Measurements from ENCODE around the gene PDLIM4.

DNA sequence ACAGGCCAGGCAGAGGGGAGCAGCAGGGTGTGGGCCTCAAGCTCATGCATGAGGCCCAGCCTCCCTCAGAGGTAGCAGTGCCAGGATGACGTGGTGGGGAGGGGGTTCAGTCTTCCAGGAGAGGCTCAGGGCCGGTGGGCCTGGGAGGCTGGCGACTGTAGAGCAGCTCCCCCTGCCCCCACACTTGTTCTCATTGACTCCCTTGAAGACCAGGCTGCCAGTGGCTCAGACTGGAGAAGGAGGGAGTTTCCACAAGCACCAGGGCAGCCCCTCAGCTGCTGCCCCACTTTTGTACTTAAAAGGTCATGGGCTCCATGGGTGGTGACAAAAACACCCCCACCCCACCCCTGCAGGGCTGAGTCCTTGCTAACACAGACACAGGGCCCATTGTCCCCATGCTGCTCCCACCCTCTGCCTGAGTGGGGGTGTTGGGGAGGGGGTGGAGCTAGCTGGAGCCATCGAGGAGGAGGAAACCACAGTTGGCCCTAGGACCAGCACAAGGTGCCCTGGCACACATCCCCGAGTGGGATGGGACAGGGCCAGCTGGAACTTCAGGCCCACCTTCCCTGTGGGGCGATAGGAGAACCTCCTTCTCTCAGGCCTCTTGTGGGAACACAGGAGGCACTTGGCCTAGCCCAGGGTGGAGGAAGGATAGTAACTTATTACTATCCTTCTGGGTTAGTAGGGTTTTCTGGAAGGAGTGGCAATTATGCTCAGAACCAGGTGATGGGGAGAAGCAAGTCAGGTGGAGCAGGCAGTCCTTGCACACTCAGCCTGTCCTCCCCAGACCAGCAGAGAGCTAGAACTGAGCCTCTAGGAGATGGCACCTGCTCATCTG lies 10.7 kb downstream of the PDLIM4 start:
- TF ChIP-seq, protein P1, sequence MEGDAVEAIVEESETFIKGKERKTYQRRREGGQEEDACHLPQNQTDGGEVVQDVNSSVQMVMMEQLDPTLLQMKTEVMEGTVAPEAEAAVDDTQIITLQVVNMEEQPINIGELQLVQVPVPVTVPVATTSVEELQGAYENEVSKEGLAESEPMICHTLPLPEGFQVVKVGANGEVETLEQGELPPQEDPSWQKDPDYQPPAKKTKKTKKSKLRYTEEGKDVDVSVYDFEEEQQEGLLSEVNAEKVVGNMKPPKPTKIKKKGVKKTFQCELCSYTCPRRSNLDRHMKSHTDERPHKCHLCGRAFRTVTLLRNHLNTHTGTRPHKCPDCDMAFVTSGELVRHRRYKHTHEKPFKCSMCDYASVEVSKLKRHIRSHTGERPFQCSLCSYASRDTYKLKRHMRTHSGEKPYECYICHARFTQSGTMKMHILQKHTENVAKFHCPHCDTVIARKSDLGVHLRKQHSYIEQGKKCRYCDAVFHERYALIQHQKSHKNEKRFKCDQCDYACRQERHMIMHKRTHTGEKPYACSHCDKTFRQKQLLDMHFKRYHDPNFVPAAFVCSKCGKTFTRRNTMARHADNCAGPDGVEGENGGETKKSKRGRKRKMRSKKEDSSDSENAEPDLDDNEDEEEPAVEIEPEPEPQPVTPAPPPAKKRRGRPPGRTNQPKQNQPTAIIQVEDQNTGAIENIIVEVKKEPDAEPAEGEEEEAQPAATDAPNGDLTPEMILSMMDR (IDR thresholded peaks at IDR 0.05; ENCODE audit: insufficient read depth, low read depth, low read length), result no peak
- no peak for TF ChIP-seq EZH2 (IDR thresholded peaks at IDR 0.05; ENCODE audit: insufficient read depth, low read length)

Measured in astrocyte (in vitro differentiated cells and primary cell).